Stimulated activated CD8-positive, alpha-beta memory T cell treated with anti-CD3 and anti-CD28 coated beads, Interleukin-12 subunit alpha, Interleukin-12 subunit beta, amount 100 ng/mL, for 24 hours (primary cell): ENCODE measurements around the gene SYCN.

Source experiments
- DNase-seq: peaks from one replicate; pipeline ENCODE4 v3.0.0-alpha.2; 2020; ENCODE audit errors: extremely low read depth

SYCN gene

GRCh38 chr19:39155741-39156140 lies 48.3 kb downstream of the SYCN start:
- no peak for DNase-seq

DNA sequence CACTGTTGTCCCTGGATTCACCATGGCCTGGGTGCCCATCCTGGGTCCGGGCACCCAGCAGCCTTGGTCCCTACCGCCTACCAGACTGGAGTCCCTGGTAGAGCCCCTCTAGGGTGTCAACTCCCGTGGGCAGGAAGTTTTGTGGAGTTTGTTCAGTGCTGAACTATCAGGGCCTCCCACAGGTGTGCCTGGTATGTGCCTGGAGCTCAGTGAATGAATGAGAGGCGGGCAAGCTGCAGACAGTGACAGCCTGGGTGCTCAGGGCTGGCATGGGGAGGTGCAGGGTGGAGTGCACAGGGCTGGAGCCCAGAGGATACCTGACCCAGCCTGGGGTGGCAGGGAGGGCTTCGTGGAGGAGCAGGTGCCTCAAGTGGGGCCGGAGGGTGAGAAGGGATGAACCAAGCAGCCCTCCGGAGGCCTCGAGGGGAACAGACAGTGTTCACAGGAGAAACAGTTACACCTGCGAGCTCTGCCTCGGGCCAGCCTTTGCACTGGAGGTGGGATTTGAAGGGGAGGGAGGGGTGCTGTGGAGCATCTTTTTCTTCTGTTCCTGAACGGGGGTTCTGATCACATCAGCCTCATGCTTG lies 48.9 kb downstream of the SYCN start:
- DNase-seq, result no peak

DNA sequence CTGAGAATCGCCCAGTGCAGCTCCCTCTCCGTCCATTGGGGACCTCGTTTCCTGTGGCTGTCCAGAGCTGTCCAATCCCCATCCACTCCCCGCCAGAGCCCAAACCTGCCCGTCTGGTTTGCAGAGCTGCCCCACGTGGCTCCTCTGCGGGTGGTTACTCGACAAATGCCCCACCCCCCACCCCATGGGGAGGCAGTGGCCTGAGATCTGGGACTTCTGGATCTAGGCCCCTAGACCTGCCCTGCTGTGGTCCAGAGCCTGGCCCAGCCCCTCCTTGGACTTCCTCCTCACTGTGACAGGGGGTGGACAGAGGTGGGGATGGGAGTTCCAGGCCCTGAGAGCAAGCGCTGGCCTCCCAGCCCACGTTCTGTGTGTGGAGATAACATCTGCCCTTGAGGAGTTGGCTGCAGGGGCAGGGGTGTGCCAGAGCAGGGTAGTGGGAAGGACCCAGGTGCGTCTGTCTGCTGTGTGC lies 49.4 kb downstream of the SYCN start:
- DNase-seq, result no peak

DNA sequence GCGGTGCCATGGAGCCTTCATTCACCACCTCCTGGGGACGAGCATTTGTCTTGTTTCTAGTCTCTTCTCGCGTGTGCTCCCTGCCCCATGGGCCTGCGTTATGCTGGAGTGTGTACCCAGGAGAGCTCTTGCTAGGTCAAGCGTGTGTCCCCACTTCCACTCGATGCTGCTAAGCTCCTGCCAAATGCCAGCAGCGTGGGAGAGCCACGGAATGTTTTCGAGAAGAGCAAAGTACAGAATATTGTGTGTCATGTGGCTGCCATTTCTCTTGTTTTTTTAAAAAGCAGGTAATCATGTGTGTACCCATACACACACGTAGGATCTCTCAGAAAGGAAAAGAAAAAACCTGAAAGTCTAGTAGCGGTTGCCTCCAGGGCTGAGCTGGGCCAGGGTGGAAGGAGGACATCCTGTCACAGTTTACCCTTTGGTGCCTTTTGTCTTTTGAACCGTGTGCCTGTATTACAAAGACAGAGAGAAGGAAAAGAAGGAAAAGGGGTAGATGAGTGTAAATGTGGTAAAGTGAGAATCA lies 49.9 kb downstream of the SYCN start:
- no peak for DNase-seq
